ENCODE data around the gene NCOA5.
A peak's percentile ranks its signal among the peaks of the same experiment; 100 is the strongest.

Gene NCOA5

DNA sequence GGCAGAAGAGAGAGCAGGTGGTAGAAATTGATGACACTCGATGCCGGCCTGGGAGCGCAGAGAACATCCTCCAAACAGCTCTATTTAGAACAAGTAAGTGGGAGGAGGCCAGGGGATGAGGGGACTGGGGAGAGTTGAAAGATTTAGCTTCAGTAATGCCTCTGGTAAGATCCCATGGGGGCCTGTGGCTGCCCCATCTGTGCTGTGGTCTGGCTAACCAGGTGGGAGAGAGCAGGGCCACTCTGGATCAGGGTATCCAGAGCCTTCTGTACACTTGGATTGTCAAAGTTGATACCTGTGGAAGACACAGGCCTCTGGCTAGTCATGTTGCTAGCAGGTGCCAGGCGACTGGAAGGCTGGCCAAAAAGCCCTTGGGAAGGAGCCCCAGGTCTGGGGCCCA, 27.6 kb downstream of the NCOA5 start:
- DNase-seq (ENCODE audit: low read depth), result no peak

DNA sequence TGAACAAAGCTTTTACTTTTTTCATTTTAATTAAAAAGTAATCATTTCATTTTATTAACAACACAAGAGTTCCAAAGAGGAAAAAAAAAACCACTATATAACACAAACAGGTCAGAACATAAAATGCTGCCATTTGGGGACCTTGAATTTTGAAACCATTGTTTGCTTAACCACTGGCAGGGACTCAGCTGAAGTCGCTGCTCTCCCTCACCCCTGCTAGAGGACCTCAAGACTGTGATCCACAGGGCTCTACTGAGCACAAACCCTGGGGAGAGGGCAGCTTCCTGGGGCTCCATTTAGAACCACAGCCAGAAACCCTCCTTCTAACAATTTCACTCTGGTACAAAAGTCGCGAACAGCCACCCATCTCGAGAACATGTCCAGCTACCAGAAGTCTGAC, 28.8 kb downstream of the NCOA5 start:
- no peak for DNase-seq (ENCODE audit: low read depth)

DNA sequence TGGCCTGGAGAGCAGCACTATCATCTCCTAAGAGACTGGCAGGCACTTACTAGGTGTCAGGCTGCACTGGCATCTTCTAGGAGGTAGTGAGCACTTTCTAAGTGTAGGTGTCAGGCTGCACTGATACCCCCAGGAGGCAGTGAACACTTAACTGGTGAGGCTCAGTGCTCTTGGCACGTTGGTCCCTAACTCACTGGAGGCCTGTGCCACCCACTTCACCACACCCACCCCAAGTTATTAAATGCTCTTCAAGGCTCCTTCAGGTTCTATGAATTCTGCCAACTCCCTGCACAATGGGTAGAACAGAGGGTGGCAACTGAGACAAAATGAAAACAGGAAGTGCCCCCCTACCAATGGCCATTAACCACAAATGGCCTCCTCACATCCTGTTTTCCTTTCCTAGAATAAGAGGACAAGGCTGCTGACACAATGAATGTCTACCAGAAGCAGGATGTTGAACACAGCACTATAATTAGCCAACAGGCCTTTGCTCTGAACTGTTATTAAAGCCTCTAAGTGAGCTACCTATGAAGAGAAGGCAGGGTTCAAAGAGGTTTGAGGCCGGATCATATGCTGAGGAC, 29.4 kb downstream of the NCOA5 start:
- DNase-seq (ENCODE audit: low read depth), result no peak

DNA sequence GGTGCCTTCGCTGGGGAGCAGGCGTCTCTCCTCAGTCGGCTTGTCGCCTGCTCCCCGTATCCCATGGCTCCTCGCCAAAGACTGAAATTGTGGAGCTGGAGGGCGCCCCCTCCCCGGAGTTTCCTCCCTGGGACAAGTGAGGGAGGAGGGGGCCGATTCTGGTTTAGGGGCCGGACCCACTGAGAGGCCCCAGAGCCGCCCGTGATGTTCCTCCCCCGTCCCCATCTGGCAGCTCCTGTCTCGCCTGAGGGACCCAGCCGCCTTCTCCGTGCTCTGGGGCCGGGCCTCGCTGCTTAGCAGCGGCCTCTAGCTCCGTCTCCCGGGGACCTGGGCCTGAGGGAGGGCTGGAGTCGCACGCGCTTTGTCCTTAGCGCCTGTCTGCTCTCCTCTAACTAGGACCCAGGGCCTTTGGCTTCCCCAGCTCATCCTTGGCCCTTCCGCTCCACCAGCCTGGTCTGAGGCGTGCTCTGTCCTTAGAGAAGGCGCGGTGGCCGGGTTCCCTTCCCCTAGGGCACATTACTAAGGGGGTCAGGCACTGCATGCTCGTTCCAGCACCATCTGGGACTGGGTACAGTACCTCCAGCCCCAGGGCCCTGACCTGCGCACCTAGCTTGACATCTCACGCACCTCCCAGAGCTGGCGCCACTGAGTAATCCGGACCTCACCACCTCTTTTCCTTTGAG, 31.0 kb downstream of the NCOA5 start:
- no peak for DNase-seq (ENCODE audit: low read depth)

DNA sequence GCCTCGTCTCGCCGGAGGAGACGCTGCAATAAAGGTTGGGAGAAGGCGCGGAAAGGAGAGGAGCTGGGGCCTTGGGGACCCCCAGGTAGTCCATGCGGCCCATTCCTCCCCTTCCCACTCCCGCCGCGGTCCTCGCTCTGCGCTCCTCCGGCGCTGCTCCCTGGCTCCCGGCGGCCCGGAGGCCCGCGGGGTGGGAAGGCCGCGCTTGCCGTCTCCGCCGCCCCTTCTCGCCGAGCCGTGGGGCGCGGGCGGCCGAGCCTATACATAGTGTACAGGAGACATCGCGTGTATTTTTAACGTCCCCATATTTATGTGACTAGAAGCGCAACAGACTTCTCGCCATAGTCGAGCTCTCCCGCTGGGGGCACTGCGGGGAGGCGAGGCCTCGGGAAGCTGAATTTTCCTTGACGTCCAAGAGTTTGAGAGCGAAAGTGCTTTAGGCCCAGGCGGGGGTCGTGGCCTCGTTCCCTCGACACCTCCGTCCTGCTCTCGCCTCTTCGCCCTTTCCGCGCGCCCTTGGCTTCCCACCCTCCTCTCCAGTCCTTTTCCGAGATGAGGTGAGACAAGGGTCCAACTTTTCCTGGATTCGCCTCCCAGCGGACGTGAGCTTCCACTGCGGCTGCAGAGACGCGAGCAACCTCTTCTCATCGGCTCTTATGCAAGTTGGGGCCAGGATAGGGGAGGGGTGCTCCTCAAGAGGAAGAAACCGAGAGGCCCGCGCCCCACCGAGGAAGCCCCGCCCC, 31.7 kb downstream of the NCOA5 start:
- DNase-seq (ENCODE audit: low read depth), result no peak

DNA sequence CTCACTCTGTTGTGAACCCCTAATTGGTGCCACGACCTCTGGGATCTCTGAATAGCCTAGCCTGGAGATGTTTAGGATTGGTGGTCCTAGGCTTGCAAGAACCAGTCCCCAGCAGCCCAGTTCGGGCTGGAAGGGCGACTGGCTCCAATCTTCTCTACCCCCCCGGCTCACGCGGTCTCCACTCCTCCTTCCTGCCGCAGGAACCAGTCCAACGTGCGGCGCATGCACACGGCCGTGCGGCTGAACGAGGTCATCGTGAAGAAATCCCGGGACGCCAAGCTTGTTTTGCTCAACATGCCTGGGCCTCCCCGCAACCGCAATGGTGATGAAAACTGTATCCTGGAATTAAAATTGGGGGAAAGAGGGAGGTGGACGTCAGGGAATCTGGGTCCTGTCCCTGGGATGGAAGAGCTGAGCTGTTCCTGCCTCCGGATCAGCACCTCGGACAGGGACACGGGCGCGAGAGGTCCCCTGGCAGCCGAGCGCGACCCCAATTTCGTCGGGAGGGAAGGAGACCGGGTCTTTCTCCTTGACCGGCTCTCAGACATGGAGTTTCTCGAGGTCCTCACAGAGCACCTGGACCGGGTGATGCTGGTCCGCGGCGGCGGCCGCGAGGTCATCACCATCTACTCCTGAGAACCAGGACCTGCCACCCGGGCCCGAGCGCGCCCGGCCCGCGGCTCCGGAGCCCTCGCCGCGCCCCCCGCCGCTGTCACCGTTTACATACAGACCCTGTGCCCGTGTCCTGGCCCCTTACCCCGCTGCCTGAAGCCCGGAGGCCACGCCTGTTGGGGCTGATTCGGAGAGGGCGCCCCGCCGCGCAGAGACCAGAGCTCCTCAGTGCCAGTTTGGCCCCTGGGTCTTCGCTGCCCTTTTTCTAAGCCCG, 32.5 kb downstream of the NCOA5 start:
- no peak for DNase-seq (ENCODE audit: low read depth)

DNA sequence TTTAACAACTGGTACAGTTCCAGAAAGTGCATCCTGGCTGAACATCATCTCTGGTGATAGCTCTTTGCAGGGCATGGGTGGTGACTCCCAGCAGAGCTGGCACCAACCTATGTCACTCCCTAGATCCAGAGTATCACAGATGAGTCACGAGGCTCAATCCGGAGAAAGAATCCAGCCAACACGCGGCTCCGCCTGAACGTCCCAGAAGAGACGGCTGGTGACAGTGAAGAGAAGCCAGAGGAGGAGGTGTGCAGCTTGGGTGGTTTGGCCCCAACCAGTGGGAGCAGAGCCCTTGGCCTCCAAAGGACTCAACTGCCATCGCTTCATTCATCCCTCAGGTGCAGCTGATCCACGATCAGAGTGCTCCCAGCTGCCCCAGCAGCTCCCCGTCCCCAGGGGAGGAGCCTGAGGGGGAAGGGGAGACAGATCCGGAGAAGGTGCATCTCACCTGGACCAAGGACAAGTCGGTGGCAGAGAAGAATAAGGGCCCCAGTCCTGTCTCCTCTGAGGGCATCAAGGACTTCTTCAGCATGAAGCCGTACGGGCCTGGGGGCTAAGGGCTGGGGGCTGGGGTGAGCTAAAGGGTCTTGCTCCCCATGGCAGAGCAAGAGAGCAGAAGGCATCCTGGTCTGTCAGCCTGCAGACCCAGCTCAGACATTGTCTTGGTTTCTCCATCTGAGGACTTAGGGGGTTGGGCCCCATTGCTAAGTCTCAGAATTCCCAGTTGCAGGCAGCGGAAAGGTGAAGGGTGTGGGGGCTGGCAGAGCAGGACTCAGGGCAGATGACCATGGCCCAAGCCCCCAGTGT, 33.5 kb downstream of the NCOA5 start:
- DNase-seq (ENCODE audit: low read depth), result no peak

DNA sequence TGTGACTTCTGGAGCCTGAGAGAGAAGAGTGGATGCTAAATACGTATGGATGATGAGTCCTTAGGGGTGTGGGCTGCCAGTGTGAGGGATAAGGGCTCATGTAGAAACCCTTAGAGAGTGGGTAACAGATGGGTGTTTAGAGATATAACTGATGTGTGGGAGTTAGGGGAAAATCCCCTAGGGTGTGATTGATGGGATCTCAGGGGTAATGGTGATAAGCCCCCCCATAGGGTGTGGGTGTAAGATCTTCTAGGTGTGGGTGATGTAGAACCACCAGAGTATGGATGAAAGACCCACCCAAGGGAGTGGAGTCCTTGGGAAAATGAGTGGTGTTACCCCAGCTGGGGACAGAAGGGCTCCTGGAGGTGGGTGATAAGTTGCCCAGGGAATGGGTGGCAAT, 34.5 kb downstream of the NCOA5 start:
- no peak for DNase-seq (ENCODE audit: low read depth)

DNA sequence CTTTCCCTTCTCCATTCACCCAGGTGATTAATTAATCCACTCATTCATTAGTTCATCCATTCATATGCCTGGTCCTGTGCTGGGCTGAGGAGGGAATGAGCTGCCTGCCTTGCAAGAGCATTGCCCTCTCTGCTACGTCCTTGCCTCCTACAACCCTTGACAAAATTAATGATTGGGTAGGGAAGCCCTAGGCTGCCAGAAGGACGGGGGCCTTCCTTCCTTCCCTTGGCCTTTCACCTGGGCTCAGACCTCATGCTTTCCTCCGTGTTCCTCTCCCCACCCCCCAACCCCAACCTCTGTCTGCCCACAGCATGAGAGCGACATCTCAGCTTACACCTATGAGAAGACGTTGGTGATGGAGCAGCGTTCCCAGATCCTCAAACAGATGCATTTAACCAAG, 35.2 kb downstream of the NCOA5 start:
- no peak for DNase-seq (ENCODE audit: low read depth)

DNA sequence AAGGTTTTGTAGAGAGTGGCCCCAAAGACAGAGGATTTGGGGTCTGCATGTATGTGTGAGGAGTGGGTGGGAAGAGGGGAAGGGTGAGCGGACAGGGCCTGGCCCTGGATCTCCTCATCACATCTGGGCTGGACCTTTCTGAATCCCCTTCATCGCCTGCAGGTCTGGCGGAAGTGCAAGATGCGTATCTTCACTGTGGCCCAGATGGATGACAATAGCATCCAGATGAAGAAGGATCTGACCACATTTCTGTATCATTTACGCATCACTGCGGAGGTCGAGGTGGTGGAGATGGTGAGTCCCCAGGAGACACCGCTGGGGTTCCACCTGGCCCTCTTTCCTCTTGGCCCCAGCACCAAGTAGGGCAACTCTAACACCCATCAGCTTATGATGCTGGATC, 36.3 kb downstream of the NCOA5 start:
- DNase-seq (ENCODE audit: low read depth), result no peak

DNA sequence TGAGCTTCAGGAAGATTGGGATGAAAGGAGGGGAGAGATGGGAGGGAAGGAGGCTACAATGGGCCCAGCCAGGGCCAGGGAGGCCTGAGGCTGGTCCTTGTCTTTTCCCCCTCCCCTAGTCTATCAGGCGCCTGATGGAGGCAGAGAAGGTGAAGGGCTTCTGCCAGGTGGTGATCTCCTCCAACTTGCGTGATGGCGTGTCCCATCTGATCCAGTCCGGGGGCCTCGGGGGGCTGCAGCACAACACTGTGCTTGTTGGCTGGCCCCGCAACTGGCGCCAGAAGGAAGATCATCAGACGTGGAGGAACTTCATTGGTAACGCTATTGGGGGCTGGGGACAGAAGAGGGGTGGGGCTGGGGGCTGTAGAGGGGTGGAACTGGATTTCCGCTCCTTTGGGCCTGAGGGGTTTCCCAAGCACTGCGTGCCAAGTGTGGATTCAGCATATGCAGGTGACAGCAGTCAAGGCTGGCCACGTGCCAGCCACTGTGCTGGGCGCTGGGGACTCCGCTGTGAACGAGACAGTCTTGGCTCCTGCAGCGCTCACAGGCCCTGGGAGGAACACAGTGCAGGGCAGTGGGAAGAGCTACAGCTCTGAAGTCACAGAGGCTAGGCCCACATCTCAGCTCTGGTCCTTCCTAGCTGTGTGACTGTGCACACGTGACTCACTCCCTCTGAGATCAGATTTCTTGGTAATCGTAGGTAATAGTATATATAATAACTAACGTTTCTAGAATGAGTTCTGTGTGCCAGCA, 38.0 kb downstream of the NCOA5 start:
- no peak for DNase-seq (ENCODE audit: low read depth)

DNA sequence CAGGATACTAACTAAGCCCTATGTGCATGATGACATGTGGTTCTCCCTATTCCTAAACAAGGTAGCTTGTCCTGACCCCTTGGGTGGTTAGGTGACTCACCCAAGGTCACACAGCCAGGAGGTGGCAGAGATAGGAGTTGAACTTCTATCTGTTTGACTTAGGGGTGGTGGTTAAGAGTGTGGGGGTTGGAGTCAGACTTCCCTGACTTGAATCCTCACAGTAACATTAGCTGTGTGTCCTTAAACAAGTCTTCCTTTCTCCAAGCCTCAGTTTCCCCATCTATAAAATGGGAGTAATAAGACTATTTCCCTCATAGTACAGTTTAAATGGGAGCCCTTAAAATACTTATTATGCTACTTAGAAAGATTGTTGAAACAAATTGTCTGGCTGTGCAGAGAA, 38.9 kb downstream of the NCOA5 start:
- DNase-seq (ENCODE audit: low read depth), result no peak

DNA sequence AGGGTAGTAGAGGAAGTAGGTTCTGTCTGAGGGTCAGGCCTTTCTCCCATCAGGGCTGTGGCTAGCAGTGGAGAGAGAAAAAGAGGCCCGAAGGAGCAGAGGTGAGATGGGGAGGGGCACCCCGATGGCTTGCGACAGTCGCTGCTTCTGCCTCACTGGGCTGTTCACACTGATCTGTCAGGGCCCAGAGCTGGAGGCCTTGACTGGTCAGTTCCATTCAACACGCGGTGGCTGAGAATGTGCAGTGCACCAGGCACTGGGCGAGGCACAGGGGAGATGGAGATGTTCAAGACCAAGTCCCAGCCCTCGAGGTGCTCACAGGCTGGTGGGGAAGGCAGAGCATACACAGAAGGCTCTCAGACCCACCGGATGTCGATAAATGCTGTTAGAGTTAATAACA, 39.3 kb downstream of the NCOA5 start:
- no peak for DNase-seq (ENCODE audit: low read depth)

DNA sequence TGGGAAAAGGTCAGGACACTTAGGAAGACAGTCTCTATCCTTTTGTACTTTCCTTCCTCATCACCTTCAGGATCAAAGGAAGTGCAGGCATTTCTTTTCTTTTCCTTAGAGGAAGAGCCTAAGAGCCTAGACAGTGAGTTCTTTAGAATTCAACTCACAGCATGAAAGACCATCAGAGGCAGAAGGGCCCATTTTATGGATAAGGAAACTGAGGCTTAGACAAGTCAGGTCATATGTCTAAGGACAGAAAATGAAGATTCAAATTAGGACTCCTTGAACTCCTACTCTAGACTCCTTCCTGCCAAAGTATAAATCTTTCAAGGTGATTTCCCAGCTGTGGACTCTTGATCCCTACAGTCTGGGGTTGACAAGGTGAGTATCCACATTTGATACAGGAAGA, 39.9 kb downstream of the NCOA5 start:
- DNase-seq (ENCODE audit: low read depth), result no peak

DNA sequence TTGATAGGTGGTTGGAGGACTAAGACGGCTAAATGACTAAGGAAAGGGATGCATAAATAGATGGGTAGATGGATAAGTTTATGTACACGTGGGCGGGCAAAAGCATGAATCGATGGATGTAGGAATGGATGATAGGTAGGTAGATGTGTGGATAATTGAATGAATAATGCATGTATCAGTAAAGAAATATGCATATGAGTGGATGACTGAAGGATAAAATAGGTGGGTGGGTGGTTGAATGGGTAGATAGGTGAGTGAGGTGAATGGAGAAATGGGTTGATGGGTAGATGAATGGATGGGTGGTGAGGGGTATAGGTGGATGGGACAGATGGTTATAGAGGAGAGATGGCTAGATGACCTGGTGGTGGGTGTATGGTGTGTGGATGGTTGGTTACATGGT, 40.6 kb downstream of the NCOA5 start:
- no peak for DNase-seq (ENCODE audit: low read depth)

DNA sequence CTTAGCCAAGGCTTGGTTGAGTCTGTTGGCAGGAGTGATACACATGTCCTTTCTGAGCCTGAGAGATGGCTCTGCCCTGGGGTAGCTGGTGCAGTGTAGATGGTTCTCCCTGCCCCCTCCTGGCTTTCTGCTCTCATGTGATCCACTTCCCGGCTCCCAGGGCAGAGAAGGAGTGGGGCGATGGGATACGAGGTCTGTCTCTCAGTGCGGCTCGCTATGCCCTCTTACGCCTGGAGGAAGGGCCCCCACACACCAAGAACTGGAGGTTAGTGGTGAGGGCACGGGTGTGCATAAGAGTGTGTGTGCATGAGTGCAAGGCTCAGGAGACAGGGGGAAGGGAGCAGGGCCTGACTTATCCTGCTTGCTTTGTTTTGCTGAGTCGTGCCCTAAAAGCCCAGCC, 41.9 kb downstream of the NCOA5 start:
- DNase-seq (ENCODE audit: low read depth), result no peak

DNA sequence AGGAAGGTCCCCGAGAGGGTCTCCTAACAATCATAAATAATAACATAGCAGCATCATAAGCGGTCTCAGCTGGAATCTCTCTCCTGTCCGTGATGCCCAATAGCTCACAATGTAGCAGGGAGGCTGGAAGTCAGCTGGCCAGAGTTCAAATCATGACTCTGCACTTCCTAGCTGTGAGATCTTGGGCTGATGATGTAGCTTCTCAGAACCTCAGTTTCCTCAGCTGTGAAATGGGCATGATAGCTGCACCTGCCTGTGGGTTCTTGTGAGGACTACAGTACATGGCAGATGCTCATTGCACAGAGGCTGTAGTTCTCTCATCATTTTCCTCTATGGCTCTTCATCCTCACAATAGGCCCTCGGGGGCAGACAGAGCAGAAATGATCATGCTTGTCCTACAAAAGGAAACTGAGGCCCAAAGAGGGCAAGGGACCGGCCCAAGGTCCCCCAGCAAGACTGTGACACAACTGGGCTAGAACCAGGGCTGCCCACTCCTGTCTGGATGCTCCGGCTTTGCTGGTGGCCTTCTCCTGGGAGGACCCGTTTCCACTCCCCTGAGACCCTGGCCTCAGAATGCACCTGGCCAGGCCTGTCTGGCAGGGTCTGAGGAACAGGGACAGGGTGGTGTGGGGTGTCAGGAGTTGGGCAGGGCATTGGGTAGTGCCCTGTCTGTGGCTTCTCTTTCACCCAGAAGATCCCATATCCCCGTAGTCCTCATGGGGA, 43.0 kb downstream of the NCOA5 start:
- no peak for DNase-seq (ENCODE audit: low read depth)

DNA sequence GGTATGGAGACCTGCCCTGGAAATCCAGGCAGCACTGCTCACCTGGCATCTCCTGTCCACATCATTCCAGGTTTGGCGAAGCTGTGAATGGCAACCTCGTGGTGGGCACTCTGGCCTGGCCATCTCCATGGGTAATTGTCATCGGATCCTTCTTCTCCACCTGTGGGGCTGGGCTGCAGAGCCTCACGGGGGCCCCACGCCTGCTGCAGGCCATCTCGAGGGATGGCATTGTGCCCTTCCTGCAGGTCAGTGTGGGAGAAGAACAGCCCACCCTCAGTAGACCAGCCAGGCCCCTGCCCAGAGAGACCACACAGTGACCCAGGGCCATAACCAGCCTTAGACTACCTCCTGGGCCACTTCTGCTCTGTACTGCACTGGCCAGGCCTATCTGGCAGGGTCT, 44.9 kb downstream of the NCOA5 start:
- DNase-seq (ENCODE audit: low read depth), result no peak

DNA sequence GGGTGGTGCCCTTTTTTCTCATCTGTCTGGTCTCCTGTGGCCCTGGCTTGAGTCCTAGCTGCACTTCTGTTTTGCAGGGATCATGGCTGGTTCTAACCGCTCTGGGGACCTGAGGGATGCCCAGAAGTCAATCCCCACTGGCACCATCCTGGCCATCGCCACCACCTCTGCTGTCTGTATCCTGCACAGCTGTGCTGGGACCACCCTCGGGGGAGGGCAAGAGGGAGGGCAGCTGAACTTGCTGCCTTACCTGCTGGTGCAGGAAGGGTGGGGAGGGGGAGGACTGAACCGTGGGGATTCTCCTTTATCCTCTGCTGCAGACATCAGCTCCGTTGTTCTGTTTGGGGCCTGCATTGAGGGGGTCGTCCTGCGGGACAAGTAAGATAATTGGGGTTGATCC, 46.2 kb downstream of the NCOA5 start:
- DNase-seq (ENCODE audit: low read depth), result no peak

DNA sequence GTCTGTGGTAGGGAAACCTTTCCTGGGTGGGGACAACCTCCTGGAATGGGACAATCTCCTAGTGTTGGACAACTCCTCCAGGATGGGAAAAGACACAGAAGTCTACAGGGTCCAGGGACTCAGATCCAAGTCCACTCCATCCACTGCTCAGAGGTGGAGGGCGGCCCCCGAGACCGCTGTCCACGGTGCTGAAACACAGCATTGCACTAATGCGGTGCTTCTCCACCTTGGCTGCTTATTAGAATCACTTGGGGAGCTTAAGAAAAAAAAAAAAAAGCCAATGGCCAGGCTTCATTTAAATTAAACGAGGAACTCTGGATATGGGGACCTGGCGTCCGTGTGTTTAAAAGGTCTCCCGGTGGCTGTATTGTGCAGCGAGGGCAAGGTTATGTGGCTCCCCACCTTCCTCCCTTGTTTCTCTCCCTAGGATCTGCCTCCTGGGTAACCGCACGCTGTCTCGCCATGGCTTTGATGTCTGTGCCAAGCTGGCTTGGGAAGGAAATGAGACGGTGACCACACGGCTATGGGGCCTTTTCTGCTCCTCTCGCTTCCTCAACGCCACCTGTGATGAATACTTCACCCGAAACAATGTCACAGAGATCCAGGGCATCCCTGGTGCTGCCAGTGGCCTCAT, 48.7 kb downstream of the NCOA5 start:
- DNase-seq (ENCODE audit: low read depth), result peak; percentile 13
